GM21360 (cell line): ENCODE results near the gene INSYN2B.

Source experiments
- ATAC-seq: cut with Tn5 transposase; IDR thresholded peaks from one replicate; pipeline ENCODE4 v1.9.1; 2021; ENCODE audit warnings: mild to moderate bottlenecking, moderate library complexity; ENCODE audit not compliant: unreplicated experiment

INSYN2B gene

GRCh38 chr5:169895926-169896325, 84.4 kb downstream of the INSYN2B start:
- ATAC-seq = no peak

- ATAC-seq = no peak
Measured at GRCh38 chr5:169893571-169893970, 86.7 kb downstream of the INSYN2B start.

- no peak for ATAC-seq
Measured at GRCh38 chr5:169893010-169893409, 87.3 kb downstream of the INSYN2B start.

DNA sequence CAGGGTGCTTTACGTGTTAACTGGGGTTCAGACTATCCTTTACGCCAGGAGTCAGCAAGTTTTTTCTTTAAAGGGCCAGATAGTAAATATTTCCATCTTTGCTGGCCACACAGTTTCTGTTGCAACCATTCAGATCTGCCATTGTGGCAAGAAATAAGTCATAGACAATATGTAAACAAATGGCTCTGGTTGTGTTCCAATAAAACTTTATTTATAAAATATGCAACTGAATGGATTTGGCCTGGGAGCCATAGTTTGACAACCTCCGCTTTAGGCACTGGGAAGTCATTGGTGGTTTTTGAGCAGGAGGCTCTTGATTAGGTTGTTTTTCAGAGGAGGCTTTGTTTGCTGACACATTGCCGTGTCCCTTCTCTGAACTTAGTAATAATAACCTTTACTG, 90.7 kb downstream of the INSYN2B start:
- no peak for ATAC-seq

GRCh38 chr5:169886677-169887076, 93.6 kb downstream of the INSYN2B start:
- no peak for ATAC-seq

GRCh38 chr5:169886033-169886432, 94.3 kb downstream of the INSYN2B start:
- no peak for ATAC-seq

DNA sequence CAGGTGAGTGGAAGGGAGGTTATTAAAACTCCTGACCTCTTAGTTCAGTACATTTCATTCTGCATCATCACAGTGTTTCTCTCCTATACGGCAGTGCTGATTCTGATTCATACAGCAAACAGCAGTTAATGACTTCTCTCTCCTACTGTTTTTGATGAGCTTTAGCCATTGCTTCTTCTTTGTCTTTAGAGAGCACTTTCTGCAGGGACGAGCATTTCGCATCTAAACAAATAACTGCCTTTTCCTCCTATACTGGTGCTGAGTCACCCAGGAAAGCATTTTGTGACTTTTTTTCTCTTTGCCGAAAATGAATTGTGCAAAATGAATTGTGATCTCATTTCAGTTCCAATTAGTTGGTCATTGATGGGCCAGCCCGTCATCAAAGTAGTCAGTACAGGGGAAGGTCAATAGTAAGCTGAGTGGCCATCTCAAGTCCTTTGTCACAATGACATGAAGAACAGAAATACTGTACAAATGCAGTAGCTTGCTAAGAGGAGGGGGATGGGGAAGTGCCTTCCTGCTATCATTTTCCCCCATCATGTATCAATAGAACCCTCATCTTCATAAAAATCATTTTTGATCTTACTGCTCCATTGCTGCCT, 98.5 kb downstream of the INSYN2B start:
- ATAC-seq = no peak

- ATAC-seq = no peak
Measured at GRCh38 chr5:169880785-169881184, 99.5 kb downstream of the INSYN2B start.

DNA sequence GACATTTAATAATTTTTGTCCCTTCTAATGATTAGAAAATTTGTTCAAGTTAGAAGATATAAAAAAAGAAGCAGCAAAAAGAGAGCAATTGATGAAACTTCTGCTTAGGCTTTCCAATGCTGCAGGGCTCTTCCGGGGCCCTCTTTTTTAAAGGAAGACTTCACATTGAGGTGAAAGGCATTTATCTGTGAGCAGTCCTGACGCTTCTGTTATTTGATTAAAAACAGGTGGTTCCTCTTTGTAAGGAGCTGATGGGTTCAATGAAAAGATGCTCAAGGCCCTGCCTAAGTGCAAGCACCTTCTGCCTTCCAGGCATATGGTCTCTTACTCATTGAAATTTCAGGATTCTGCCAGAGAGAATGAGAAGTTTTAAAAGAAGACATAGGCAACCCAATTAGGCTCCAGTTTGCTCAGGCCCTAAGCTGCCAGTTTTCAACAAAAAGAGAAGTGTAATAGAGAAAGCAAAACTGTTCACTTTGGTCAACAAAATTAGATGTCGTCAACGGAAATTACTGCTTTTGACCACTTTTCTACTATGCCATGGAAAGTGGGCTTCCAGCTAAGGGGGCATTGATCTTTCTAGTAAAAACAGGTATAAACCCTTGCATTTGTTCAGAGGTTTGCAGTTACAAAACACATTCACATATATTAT, 100.2 kb downstream of the INSYN2B start:
- peak; percentile 61 for ATAC-seq

- ATAC-seq = no peak
Measured at GRCh38 chr5:169876386-169876785, 103.9 kb downstream of the INSYN2B start.

- no peak for ATAC-seq
Measured at GRCh38 chr5:169875731-169876130, 104.6 kb downstream of the INSYN2B start.

DNA sequence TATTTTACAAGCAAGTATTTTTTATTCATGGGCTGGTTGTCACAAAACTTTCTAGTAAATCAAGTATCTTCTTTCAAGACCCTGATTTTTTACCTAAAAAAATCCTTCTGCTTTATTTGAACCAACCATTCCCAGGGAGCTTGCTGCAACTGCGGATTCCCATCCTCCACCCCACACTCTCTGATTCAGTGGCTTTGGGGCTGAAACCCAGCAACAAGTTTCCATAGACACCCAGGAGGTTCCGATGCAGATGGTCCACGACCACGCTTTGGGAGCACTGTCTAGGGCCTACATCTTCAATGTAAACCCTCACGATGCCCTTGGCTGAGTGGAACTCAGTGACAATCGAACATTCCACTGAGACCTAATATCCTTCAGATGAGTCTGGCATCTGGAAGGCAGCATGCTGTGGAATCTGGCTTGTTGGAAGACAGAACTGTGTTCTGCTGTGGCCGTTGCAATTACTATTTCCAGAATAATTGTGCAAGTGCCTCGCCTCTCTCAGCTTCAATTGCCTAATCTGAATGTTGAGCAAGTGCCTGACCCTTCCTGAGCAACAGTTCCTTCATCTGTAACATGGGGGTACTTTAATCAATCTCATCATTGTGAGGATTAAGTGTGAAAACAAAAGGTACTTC, 105.1 kb downstream of the INSYN2B start:
- no peak for ATAC-seq

DNA sequence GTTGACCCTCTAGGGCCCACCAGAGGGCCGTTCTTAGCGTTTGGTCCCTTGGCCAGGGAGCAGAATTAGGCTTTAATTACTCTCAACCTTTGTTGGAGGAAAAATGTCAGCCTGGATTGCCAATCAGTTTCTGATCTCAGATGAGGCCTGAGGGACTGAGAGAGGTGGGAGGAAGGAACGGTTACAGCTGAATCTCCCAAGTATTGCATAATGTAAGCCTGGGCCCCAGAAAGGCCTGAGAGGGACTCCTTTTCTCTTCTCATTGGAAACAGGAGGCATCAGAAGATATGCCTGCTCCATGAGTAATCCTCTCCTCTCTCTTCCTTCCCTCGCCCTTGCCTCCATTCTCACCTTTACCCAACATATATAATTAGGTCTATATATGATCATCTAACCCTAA, 105.7 kb downstream of the INSYN2B start:
- no peak for ATAC-seq

GRCh38 chr5:169873642-169874041, 106.7 kb downstream of the INSYN2B start:
- no peak for ATAC-seq

- no peak for ATAC-seq
Measured at GRCh38 chr5:169871826-169872490, 108.3 kb downstream of the INSYN2B start.

DNA sequence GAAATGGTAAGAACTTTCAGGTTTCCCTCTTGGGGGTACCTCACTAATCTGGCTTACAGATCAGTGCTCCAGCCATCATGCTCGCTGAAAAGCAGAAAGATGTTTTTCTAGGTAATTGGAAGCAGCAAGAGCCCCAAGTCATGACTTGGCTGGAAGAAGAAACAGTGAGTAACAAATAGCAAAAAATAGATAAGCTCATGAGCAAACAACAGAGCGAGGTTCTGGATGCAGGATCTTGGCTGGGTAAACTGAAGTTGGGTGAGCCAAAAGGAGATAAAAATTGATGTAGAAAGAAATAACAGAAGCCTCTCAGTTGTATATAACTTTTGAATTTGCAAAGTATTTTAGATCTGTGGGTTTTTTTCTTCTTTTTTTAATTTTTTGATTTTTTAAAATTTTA, 110.1 kb downstream of the INSYN2B start:
- no peak for ATAC-seq

GRCh38 chr5:169869066-169869465, 111.2 kb downstream of the INSYN2B start:
- no peak for ATAC-seq

DNA sequence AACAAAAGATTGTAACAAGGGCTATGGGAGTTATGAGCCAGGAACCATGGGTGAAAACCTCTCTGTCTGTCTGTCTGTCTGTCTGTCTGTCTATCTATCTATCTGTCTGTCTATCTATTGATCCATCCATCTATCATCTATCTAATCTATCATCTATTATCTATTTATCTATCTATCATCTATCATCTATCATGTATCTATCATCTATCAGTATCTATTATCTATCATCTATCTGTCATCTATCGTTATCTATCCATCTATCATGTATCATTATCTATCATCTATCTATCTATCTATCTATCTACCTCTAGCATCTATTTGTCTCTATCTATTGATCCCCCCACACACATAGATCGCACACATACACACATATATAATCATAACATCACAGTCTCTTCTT, 112.9 kb downstream of the INSYN2B start:
- ATAC-seq = no peak

DNA sequence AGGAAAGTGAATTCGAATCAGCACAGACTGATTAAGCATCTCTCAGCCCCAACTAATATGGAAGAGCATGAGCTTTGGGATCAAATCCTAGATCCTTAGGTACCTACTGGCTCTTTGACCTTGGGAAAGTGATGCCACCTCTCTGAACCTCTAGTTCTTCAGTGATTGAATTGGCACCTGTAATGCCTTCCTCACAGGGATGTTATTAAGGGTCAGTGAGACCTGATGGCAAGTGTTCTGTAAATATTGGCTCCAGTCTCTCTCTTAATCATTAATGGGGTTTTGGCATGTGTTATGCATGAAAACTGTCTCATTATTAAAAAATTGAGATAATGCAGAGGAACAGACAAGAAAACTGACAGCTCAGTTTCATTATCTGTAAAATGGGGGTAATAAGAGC, 115.8 kb downstream of the INSYN2B start:
- no peak for ATAC-seq

DNA sequence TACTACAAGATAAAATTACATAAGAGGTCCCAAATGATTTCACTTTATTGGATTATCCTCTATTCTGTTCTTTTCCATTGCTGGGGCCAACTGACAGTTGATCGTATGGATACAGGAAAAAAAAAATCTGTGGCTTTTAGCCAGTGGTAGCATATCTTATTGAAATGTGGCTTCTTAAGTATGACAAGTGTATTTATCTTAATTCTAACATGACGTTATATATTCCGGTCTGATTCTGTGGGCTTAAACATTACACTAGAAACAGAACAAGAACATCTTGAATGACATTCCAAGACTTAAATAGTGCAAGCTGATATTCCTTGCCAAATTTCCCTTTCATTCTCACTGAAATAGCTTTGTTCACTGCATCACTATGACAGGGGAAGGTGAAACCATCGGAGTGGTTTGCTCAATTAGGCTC, 117.9 kb downstream of the INSYN2B start:
- ATAC-seq = no peak

- no peak for ATAC-seq
Measured at GRCh38 chr5:169861934-169862333, 118.4 kb downstream of the INSYN2B start.

DNA sequence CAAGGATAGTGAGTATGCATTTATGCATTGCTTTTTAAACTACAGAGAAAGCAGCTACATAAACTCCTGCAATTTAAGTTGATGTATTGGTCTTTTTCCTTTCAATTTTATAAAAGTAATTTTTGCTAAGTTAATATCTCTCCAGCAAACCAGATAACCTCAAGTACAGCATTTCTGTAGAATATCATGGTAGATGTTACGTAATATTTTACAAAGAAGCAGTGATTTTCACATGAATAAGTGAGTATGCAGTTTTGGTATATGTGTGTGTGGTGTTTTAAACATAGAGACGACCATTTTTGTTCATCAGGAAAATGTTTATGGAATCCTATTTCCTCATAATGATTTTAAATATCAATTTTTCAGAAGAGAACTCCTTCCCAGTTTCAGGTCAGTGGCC, 118.9 kb downstream of the INSYN2B start:
- ATAC-seq = no peak
